Trophoblast cell (in vitro differentiated cells and primary cell): ENCODE measurements around the gene PRKCG.

Experiments
- DNase-seq, 2 donors: peaks; one replicate each; pipeline ENCODE4 v3.0.0-alpha.2; 2016
- H2AFZ ChIP-seq: 2 replicates; pipeline ENCODE4 v1.6.1; 2013; ENCODE audit warnings: low read length, moderate library complexity, mild to moderate bottlenecking; ENCODE audit not compliant: insufficient read depth, poor library complexity
- H2AK5ac ChIP-seq: 2 replicates; pipeline ENCODE4 v1.6.1; 2013; ENCODE audit warnings: mild to moderate bottlenecking, low read length
- H2BK120ac ChIP-seq: 2 replicates; pipeline ENCODE4 v1.6.1; 2013; ENCODE audit warnings: low read length, mild to moderate bottlenecking, moderate library complexity; ENCODE audit not compliant: insufficient read depth, poor library complexity
- H2BK12ac ChIP-seq: 2 replicates; pipeline ENCODE4 v1.6.1; 2013; ENCODE audit warnings: mild to moderate bottlenecking, low read length, moderate library complexity
- H2BK5ac ChIP-seq: 2 replicates; pipeline ENCODE4 v1.6.1; 2013; ENCODE audit warnings: low read length, low read depth, moderate library complexity, mild to moderate bottlenecking; ENCODE audit not compliant: poor library complexity
- H3K14ac ChIP-seq: 2 replicates; pipeline ENCODE4 v1.6.1; 2013; ENCODE audit warnings: mild to moderate bottlenecking, low read length
- H3K18ac ChIP-seq: 2 replicates; pipeline ENCODE4 v1.6.1; 2013; ENCODE audit warnings: mild to moderate bottlenecking, low read length
- H3K23ac ChIP-seq: 2 replicates; pipeline ENCODE4 v1.6.1; 2013; ENCODE audit warnings: low read length
- H3K27ac ChIP-seq: 2 replicates; pipeline ENCODE4 v1.5.1; 2013; ENCODE audit warnings: low read depth, mild to moderate bottlenecking, inconsistent platforms, low read length, moderate library complexity
- H3K27me3 ChIP-seq: 2 replicates; pipeline ENCODE4 v1.6.1; 2013; ENCODE audit warnings: inconsistent platforms, mild to moderate bottlenecking, low read length, moderate library complexity; ENCODE audit not compliant: insufficient read depth
- H3K36me3 ChIP-seq, 2 experiments: 1 replicate in 1 of 2; 2 replicates in 1 of 2; pipeline ENCODE4 v1.6.1; 2013; ENCODE audit warnings: low read length in 2 of 2, mild to moderate bottlenecking in 2 of 2, moderate library complexity in 1 of 2; ENCODE audit not compliant: insufficient read depth in 2 of 2, control insufficient read depth in 1 of 2
- H3K4ac ChIP-seq: 2 replicates; pipeline ENCODE4 v1.6.1; 2013; ENCODE audit warnings: low read depth, mild to moderate bottlenecking, low read length, moderate library complexity
- H3K4me1 ChIP-seq, 2 experiments: 1 replicate in 1 of 2; 2 replicates in 1 of 2; pipeline ENCODE4 v1.6.1; 2013; ENCODE audit warnings: low read length in 2 of 2, mild to moderate bottlenecking in 2 of 2, moderate library complexity in 1 of 2; ENCODE audit not compliant: insufficient read depth in 2 of 2, control insufficient read depth in 1 of 2
- H3K4me2 ChIP-seq: 2 replicates; pipeline ENCODE4 v1.6.1; 2013; ENCODE audit warnings: inconsistent platforms, mild to moderate bottlenecking, low read length, moderate library complexity
- H3K4me3 ChIP-seq: 2 replicates; pipeline ENCODE4 v1.5.1; 2013; ENCODE audit warnings: mild to moderate bottlenecking, low read depth, low read length, inconsistent platforms
- H3K79me1 ChIP-seq: one replicate; pipeline ENCODE4 v1.6.1; 2013; ENCODE audit warnings: low read length
- H3K79me2 ChIP-seq: 2 replicates; pipeline ENCODE4 v1.6.1; 2013; ENCODE audit warnings: low read length, mild to moderate bottlenecking; ENCODE audit not compliant: control insufficient read depth, insufficient read depth, poor library complexity
- H3K9ac ChIP-seq: 2 replicates; pipeline ENCODE4 v1.6.1; 2013; ENCODE audit warnings: mild to moderate bottlenecking, low read length
- H3K9me3 ChIP-seq: 2 replicates; pipeline ENCODE4 v1.6.1; 2013; ENCODE audit warnings: low read depth, mild to moderate bottlenecking, control low read depth, inconsistent platforms, low read length; ENCODE audit not compliant: insufficient read depth
- H4K12ac ChIP-seq: 2 replicates; pipeline ENCODE4 v1.6.1; 2013; ENCODE audit warnings: low read depth, mild to moderate bottlenecking, low read length, moderate library complexity
- H4K8ac ChIP-seq: 2 replicates; pipeline ENCODE4 v1.6.1; 2013; ENCODE audit warnings: low read depth, mild to moderate bottlenecking, low read length, moderate library complexity
- H4K91ac ChIP-seq: one replicate; pipeline ENCODE4 v1.6.1; 2013; ENCODE audit warnings: low read depth, mild to moderate bottlenecking, low read length, moderate library complexity
- WGBS: extraction: QIAGEN DNeasy Blood & Tissue Kit; methylation state at CpG from one replicate; pipeline ENCODE4 v1.1.7; 2013; ENCODE audit warnings: missing lambda C conversion rate; ENCODE audit not compliant: insufficient read length, insufficient coverage; ENCODE audit errors: extremely low coverage; 5-methylcytosine and 5-hydroxymethylcytosine counted together

PRKCG gene

DNA sequence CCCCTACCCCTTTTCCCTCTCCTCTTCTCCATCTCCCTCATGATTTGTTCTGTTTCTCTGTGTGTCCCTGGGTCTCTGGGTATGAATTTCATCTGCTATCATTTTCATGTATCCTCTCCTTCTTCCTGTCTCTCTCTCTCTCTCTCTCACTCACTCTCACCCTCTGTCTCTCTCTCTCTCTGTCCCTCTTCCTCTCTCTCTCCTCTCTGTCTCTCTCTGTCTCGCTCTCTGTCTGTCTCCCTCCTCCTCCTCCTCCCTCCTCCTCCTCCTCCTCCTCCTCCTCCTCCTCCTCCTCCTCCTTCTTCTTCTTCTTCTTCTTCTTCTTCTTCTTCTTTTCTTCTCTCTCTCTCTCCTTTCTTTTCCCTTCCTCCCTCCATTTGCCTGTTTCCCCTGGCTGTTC, 23.8 kb downstream of the PRKCG start:
- no CpG with 5 or more reads among the region's 1 CpG for WGBS
- Histone ChIP-seq H3K9me3 (peaks cover 3% of the 10 kb centered on the region), H3K4me1 (peaks cover 3% of the 10 kb centered on the region in 2 experiments), H2AFZ (no peak overlapping the region), H3K79me2 (no peaks in the 10 kb centered on the region), H3K36me3 (no peaks in the 10 kb centered on the region), H3K9ac (no peak overlapping the region), H3K79me1 (no peaks in the 10 kb centered on the region), H4K8ac (no peak overlapping the region), H2AK5ac (no peak overlapping the region), H3K27me3 (peaks cover 37% of the 10 kb centered on the region), H3K14ac (no peak overlapping the region), H3K23ac (no peak overlapping the region), H3K27ac (no peak overlapping the region), H3K4me3 (no peak overlapping the region), H3K4ac (no peak overlapping the region), H3K4me2 (no peak overlapping the region), H2BK120ac (no peak overlapping the region), H4K12ac (no peak overlapping the region), H2BK12ac (no peak overlapping the region), H4K91ac (no peak overlapping the region), H2BK5ac (no peak overlapping the region), H3K18ac (no peak overlapping the region)
- DNase-seq, result no peak

DNA sequence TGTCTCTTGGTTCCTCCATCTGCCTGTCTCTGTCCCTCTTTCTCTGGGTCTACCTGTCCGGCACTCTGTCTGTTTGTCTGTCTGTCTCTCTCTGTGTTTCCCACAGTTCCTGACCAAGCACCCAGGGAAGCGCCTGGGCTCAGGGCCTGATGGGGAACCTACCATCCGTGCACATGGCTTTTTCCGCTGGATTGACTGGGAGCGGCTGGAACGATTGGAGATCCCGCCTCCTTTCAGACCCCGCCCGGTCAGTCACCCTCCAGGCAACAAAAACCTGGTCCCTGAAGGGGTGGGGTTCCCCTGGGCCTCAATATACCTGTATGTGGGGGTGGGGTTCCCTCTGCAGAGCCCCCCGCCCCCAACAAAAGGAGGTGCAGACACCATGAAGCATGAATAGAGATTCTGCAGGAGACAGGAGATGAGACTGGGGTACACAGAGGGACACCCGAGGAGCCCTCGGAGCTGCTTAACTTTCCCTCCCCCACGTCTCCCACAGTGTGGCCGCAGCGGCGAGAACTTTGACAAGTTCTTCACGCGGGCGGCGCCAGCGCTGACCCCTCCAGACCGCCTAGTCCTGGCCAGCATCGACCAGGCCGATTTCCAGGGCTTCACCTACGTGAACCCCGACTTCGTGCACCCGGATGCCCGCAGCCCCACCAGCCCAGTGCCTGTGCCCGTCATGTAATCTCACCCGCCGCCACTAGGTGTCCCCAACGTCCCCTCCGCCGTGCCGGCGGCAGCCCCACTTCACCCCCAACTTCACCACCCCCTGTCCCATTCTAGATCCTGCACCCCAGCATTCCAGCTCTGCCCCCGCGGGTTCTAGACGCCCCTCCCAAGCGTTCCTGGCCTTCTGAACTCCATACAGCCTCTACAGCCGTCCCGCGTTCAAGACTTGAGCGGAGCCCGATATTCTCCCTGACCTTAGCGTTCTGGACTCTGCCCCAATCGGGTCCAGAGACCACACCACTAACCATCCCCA, 24.5 kb downstream of the PRKCG start:
- no peak overlapping the region for H3K4me3 ChIP-seq
- no peak overlapping the region for H3K27ac ChIP-seq
- no peak overlapping the region for H3K4ac ChIP-seq
- no peak overlapping the region for H3K18ac ChIP-seq
- WGBS, result no CpG with 5 or more reads among the region's 48 CpGs
- no peak overlapping the region for H4K8ac ChIP-seq
- H2BK5ac ChIP-seq, result no peak overlapping the region
- no peak overlapping the region for H2BK120ac ChIP-seq
- H3K9me3 ChIP-seq, result peaks cover 3% of the 10 kb centered on the region
- no peak overlapping the region for H2AFZ ChIP-seq
- no peak overlapping the region for H2BK12ac ChIP-seq
- no peak overlapping the region for H3K14ac ChIP-seq
- H4K12ac ChIP-seq, result no peak overlapping the region
- no peaks in the 10 kb centered on the region for H3K36me3 ChIP-seq
- no peak overlapping the region for H4K91ac ChIP-seq
- H3K4me1 ChIP-seq, result peaks cover 3% of the 10 kb centered on the region in 2 experiments
- H3K4me2 ChIP-seq, result no peak overlapping the region
- no peaks in the 10 kb centered on the region for H3K79me2 ChIP-seq
- no peak overlapping the region for H3K9ac ChIP-seq
- DNase-seq, result no peak
- no peak overlapping the region for H3K23ac ChIP-seq
- no peak overlapping the region for H2AK5ac ChIP-seq
- no peaks in the 10 kb centered on the region for H3K79me1 ChIP-seq
- H3K27me3 ChIP-seq, result peaks cover 39% of the 10 kb centered on the region

DNA sequence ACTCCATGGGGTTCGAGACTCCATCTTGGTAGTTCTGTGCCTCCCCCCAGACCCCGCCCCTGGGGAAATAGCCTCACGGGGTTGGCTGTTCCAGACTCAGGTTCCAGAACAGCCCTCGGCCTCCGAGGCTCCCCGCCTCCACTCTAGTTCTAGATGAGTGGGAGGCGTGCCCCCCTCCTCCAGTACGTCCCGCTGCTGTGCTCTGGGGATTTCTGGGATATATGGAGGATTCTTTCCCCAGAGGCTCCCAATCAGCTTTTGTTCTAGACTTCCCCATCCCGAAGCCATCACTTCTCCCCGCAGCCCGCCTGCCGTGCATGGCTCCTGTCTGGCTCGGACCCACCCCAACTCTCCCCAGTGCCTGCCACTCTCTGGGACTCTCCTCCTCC, 25.2 kb downstream of the PRKCG start:
- Histone ChIP-seq H3K27me3 (peaks cover 39% of the 10 kb centered on the region), H3K4ac (no peak overlapping the region), H3K9me3 (peaks cover 3% of the 10 kb centered on the region), H4K8ac (no peak overlapping the region), H3K79me1 (no peaks in the 10 kb centered on the region), H2BK12ac (no peak overlapping the region), H3K36me3 (no peaks in the 10 kb centered on the region), H3K27ac (no peak overlapping the region), H4K91ac (no peak overlapping the region), H2BK120ac (no peak overlapping the region), H3K9ac (no peak overlapping the region), H3K4me2 (no peak overlapping the region), H3K18ac (no peak overlapping the region), H3K23ac (no peak overlapping the region), H4K12ac (no peak overlapping the region), H2AFZ (no peak overlapping the region), H3K79me2 (no peaks in the 10 kb centered on the region), H2AK5ac (no peak overlapping the region), H3K4me1 (peaks cover 3% of the 10 kb centered on the region in 2 experiments), H3K14ac (no peak overlapping the region), H3K4me3 (no peak overlapping the region), H2BK5ac (no peak overlapping the region)
- no peak for DNase-seq
- WGBS, result no CpG with 5 or more reads among the region's 14 CpGs

DNA sequence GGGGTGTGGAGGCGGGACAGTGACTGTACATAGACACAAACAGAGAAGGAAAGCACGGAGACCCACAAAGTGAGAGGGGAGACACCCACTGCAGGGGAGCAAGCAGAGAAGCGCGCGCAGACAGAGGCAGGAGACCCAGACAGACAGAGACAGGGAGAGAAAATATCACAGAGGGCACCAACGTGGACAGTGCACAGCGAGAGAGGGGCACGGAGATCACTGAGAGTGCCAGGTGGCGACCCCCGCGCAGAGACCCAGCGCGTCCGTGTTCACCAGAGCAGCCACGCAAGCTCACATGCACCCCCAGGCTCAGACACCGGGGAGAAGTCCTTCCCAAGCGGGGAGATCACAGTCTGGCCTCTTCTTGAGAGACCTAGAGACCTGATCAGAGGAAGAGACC, 25.7 kb downstream of the PRKCG start:
- WGBS, result no CpG with 5 or more reads among the region's 17 CpGs
- H2BK12ac ChIP-seq, result no peak overlapping the region
- no peak overlapping the region for H2AFZ ChIP-seq

More for the DNA sequence above, 25.7 kb downstream of the PRKCG start:
- Histone ChIP-seq H3K4me3 (no peak overlapping the region), H3K79me2 (no peaks in the 10 kb centered on the region), H3K4me2 (no peak overlapping the region), H4K12ac (no peak overlapping the region), H3K27ac (no peak overlapping the region), H3K9me3 (peaks cover 3% of the 10 kb centered on the region), H3K14ac (no peak overlapping the region), H4K8ac (no peak overlapping the region), H2BK120ac (no peak overlapping the region), H3K18ac (no peak overlapping the region), H3K23ac (no peak overlapping the region), H2AK5ac (no peak overlapping the region), H3K36me3 (no peaks in the 10 kb centered on the region), H3K9ac (no peak overlapping the region), H3K4ac (no peak overlapping the region), H4K91ac (no peak overlapping the region), H2BK5ac (no peak overlapping the region), H3K79me1 (no peaks in the 10 kb centered on the region), H3K4me1 (peaks cover 3% of the 10 kb centered on the region in 2 experiments), H3K27me3 (peaks cover 39% of the 10 kb centered on the region)
- no peak for DNase-seq
